Measurements from ENCODE around the gene XDH.

DNA sequence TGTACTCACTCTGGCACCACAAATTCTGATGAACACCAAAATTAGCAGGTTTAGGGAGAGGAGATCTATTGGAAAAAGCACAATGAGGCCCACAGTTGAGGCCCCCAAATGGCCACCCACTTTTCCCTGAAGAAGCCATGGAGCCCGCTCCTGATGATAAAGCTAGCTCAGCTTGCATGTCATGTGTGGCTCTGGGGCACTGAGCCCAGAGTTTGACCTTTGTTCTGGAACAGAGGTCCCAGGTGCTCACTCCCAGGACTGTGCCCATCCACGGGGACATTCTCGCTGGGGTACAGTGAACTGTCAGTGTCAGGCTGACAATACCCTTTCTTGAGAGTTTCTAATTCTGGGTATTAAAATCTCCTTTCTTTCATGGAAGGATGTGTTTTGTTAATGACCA is 36.2 kb downstream of the XDH start:
- TF ChIP-seq, protein P1, sequence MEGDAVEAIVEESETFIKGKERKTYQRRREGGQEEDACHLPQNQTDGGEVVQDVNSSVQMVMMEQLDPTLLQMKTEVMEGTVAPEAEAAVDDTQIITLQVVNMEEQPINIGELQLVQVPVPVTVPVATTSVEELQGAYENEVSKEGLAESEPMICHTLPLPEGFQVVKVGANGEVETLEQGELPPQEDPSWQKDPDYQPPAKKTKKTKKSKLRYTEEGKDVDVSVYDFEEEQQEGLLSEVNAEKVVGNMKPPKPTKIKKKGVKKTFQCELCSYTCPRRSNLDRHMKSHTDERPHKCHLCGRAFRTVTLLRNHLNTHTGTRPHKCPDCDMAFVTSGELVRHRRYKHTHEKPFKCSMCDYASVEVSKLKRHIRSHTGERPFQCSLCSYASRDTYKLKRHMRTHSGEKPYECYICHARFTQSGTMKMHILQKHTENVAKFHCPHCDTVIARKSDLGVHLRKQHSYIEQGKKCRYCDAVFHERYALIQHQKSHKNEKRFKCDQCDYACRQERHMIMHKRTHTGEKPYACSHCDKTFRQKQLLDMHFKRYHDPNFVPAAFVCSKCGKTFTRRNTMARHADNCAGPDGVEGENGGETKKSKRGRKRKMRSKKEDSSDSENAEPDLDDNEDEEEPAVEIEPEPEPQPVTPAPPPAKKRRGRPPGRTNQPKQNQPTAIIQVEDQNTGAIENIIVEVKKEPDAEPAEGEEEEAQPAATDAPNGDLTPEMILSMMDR (conservative IDR thresholded peaks at IDR 0.05): no peak
- TF ChIP-seq ZFX (IDR thresholded peaks at IDR 0.05): no peak

Measured in C4-2B (cell line).